Renal pelvis (tissue), 3 donors: Measurements from ENCODE around the gene DYNC1I2. TPM values are rescaled to one million over a fixed set of nuclear protein-coding genes. Genes with fewer than 3 reads are reported as not detected.

Source experiments
- polyA plus RNA-seq, 3 donors: library from polyadenylated mRNA; unstranded; fragments of 120-200 nt; gene quantifications; one replicate each; pipeline ENCODE4 v1.2.1, GENCODE V29; 2013; ENCODE audit not compliant: insufficient read length in 3 of 3

The DYNC1I2 gene
- polyA plus RNA-seq, 3 donors: 157 to 172 (median 170) TPM

Other genes starting within 250 kb of the DYNC1I2 start
- 10 to 100 TPM; 34.0 to 40.3 (median 36.0) TPM for gene CYBRD1, start 165.0 kb upstream of the DYNC1I2 start, polyA plus RNA-seq
- gene SLC25A12, start 206.8 kb downstream of the DYNC1I2 start, polyA plus RNA-seq: 10 to 100 TPM; 23.4 to 35.9 (median 29.8) TPM
- 10 to 100 TPM; 54.7 to 62.5 (median 59.1) TPM for gene HAT1, start 235.0 kb downstream of the DYNC1I2 start, polyA plus RNA-seq